ENCODE measurements around the gene ITGB3. TPM values are rescaled to one million over a fixed set of nuclear protein-coding genes. Genes with fewer than 3 reads are reported as not detected.

ITGB3 gene
- total and polyA plus RNA-seq, 10 of the 15 experiments (the other 5 are each of a cell fraction or from before 2014, with no cell fraction given) = 0.69 to 22.8 (median 13.6) TPM

GRCh38 chr17:47286198-47286914 is 32.7 kb downstream of the ITGB3 start:
- no peaks in the 10 kb centered on the region for H3K27me3 ChIP-seq (replicated peaks in 1 of 2; ENCODE audit: control insufficient read depth in 2 of 2, insufficient read depth in 2 of 2, low read length in 1 of 2)
- ChIA-PET POLR2A (interaction anchor here (0.5 to 7.0 kb wide), 17 partner anchors 7 to 556 kb away, joined by 3 to 42 read pairs (median 5); partner anchors contain the start of genes CDC27, EFCAB13, ITGB3 and MYL4), SMC1A (ENCODE audit: uncharacterized antibody, unreplicated experiment) (interaction anchor here (0.6 to 8.2 kb wide), 28 partner anchors 7 to 326 kb away, joined by 3 to 110 read pairs (median 6); partner anchors contain the start of genes EFCAB13 and ITGB3), RAD21 (ENCODE audit: unreplicated experiment) (interaction anchor here (0.7 to 6.7 kb wide), 19 partner anchors 10 to 363 kb away, joined by 3 to 68 read pairs (median 6); partner anchors contain the start of genes EFCAB13, ITGB3 and KPNB1), CTCF (interaction anchor here (0.7 to 5.1 kb wide), 23 partner anchors 8 to 446 kb away, joined by 3 to 73 read pairs (median 7); partner anchors contain the start of genes CDC27, EFCAB13 and TBX21)
- H2AFZ ChIP-seq (ENCODE audit: control insufficient read depth, low read depth, low read length) = peak overlapping the region; percentile 56; the same call in 1 of the 2 replicates
- peaks cover 0 to 5% of the 10 kb centered on the region in 2 experiments; a peak in 2 of 4 replicates for H3K36me3 ChIP-seq (ENCODE audit: control insufficient read depth in 2 of 2, insufficient read depth in 2 of 2, low read length in 1 of 2)
- no TSS peak for BruUV-seq (replicated peaks)
- H3K9ac ChIP-seq (ENCODE audit: control insufficient read depth, insufficient read depth, low read length) = peak overlapping the region; percentile 73
- peak overlapping the region; percentile 88 for H3K4me2 ChIP-seq (ENCODE audit: control insufficient read depth, insufficient read depth)
- intact Hi-C loops (cut with micrococcal nuclease; ENCODE audit: unreplicated experiment) = loop anchor here (1.0 to 2.0 kb wide), 3 partner anchors 24 to 56 kb away; no protein-coding TSS in a partner anchor
- H3K4me1 ChIP-seq (ENCODE audit: control insufficient read depth, insufficient read depth, low read length) = peaks cover 30% of the 10 kb centered on the region
- FAIRE-seq = peak; percentile 98
- no peaks in the 10 kb centered on the region for H4K20me1 ChIP-seq (ENCODE audit: control insufficient read depth, insufficient read depth)
- in situ Hi-C loops (cut with MboI) = no loop called here
- no peaks in the 10 kb centered on the region for H3K79me2 ChIP-seq (ENCODE audit: control insufficient read depth, insufficient read depth, low read length)
- no peaks in the 10 kb centered on the region for H3K9me3 ChIP-seq (replicated peaks; ENCODE audit: control insufficient read depth, insufficient read depth, low read length)
- DNase-seq (ENCODE audit: low read depth, low spot score) = peak; percentile 98
- no peak overlapping the region for H3K4me3 ChIP-seq
- H3K27ac ChIP-seq (ENCODE audit: control insufficient read depth, insufficient read depth) = peak overlapping the region; percentile 97
- ATAC-seq = peak; percentile 85
- 0% methylated on average over 6 of the region's 6 CpGs for WGBS (ENCODE audit: insufficient coverage, insufficient replicate concordance, low lambda C conversion rate, missing lambda C conversion rate)
- TF ChIP-seq IRF5 (IDR thresholded peaks at IDR 0.05; ENCODE audit: borderline replicate concordance) = no peak
- 0 out of 2 replicates have a peak, but pooled peaks have one; percentile 49 for TF ChIP-seq ATF3 (IDR thresholded peaks at IDR 0.05; ENCODE audit: borderline replicate concordance, extremely low read depth, low read depth, low read length)
- TF ChIP-seq DPF2 (IDR thresholded peaks at IDR 0.05) = peak; percentile 87
- peak; percentile 88; the same call in 1 of the 2 replicates for TF ChIP-seq BCL11A (IDR thresholded peaks at IDR 0.05; ENCODE audit: low read depth, low read length)
- peak; percentile 88 to 94 for TF ChIP-seq IKZF2 (IDR thresholded peaks at IDR 0.05)
- no peak for TF ChIP-seq ASH2L (IDR thresholded peaks at IDR 0.05; ENCODE audit: borderline replicate concordance, low read depth)
- TF ChIP-seq POLR2A (IDR thresholded peaks at IDR 0.05; ENCODE audit: low read depth, low read length) = peak; percentile 54
- no peak; the same call in 1 of the 2 replicates for TF ChIP-seq ZBTB40 (IDR thresholded peaks at IDR 0.05; ENCODE audit: borderline replicate concordance)
- no peak for TF ChIP-seq SIN3A (IDR thresholded peaks at IDR 0.05; ENCODE audit: low read depth, low read length)
- TF ChIP-seq ZNF217 (IDR thresholded peaks at IDR 0.05) = no peak
- TF ChIP-seq, protein P1, sequence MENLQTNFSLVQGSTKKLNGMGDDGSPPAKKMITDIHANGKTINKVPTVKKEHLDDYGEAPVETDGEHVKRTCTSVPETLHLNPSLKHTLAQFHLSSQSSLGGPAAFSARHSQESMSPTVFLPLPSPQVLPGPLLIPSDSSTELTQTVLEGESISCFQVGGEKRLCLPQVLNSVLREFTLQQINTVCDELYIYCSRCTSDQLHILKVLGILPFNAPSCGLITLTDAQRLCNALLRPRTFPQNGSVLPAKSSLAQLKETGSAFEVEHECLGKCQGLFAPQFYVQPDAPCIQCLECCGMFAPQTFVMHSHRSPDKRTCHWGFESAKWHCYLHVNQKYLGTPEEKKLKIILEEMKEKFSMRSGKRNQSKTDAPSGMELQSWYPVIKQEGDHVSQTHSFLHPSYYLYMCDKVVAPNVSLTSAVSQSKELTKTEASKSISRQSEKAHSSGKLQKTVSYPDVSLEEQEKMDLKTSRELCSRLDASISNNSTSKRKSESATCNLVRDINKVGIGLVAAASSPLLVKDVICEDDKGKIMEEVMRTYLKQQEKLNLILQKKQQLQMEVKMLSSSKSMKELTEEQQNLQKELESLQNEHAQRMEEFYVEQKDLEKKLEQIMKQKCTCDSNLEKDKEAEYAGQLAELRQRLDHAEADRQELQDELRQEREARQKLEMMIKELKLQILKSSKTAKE (IDR thresholded peaks at IDR 0.05; ENCODE audit: low read depth, poor library complexity, severe bottlenecking) = peak; percentile 64
- TF ChIP-seq ZBED1 (IDR thresholded peaks at IDR 0.05; ENCODE audit: borderline replicate concordance) = peak; percentile 90; the same call in 1 of the 2 replicates
- no peak for TF ChIP-seq NR2C1 (IDR thresholded peaks at IDR 0.05)
